Superior temporal gyrus (tissue), 1 donor: ENCODE measurements around the gene DDX23.
A peak's percentile ranks its signal among the peaks of the same experiment; 100 is the strongest.

Experiments used
- DNase-seq: peaks from one replicate; pipeline ENCODE4 v3.0.0-alpha.2; 2016; ENCODE audit errors: extremely low spot score

Gene DDX23

DNA sequence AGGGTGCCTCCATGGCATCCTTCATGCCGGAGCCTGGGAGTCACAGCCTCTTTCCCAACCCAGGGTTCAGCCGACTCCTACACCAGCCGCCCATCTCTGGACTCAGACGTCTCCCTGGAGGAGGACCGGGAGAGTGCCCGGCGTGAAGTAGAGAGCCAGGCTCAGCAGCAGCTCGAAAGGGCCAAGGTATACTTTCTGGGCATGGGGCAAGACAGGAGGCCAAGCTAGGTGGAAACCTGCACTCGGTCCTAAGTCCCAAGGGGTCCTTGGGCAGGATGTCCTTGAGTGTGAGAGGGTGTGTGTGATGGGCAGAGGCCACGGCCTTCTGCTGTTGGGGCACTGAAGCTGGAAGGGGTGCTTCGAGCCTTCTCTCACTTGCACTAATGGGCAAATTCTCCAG lies 28.7 kb downstream of the DDX23 start:
- no peak for DNase-seq

DNA sequence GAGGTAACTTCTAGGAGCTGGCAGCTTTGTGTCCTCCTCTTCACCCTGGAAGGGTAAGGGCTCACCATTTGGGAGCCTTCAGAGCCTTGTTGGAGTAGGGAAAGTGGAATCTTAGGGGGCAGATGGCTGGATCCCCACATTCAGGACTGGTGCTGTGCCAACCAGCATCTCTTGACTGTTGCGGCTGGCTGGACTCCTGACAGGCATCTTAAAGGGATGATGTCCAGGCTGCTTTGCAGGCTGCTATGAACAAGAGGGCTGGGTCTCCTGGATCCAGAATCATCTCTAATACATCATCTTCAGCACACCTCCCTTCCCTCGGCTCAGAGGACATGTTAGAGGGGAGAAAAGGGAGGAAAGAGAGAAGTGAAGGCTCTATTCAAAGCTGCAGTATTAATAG lies 29.3 kb downstream of the DDX23 start:
- DNase-seq: no peak

DNA sequence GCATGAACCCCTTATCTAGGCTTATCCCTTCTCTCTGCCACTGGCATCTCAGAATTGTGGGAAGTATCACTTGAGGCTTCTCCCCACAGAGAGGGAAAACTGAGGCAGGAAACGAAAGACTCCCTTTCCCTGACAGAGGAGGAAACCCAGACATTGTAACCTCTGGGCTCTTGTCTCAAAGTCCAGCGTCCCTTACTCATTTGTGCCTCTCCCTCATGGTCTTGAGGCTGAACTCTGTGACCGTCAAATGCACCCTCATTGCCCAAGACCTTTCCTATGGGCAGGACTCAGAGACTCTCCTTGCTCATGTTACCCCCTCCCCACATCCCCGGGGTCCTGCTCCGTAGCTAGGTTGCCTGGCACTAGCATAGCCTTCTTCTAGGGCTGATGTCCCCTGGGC lies 29.8 kb downstream of the DDX23 start:
- DNase-seq: no peak

DNA sequence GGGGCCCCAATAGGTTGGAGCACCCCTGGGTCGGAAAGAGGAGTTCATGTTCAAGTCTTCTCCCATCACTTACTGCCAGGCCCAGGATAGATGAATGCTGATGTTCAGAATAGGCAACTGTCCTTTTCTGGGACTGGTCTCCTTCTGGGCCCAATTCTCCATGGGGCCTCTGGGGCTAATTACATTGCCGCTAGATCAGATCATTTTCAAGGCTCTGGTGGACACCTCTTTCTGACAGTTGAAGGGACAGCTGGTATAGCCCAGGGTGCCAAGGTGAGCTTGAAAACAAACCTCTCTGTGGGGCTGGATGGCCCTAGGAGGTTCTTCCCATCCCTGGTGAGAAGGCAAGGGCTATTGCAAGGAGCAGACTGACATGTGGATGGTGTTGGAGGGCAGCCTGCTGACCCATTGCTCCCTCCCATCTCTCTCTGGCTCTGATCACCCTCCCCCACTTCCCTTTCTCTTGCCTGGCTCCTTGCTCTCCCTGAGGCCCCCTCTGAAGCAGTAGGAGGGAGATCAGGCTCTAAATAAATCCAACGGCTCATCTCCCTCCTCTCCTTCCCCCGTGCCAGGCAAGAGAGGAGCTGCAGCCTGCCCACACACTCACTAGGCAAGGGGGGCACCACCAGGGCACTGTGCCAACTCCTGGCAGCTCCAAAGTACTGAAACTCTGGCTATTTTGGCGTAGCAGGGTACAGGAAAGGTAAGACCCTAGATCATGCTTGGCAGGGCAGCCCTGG lies 31.8 kb downstream of the DDX23 start:
- DNase-seq: no peak

DNA sequence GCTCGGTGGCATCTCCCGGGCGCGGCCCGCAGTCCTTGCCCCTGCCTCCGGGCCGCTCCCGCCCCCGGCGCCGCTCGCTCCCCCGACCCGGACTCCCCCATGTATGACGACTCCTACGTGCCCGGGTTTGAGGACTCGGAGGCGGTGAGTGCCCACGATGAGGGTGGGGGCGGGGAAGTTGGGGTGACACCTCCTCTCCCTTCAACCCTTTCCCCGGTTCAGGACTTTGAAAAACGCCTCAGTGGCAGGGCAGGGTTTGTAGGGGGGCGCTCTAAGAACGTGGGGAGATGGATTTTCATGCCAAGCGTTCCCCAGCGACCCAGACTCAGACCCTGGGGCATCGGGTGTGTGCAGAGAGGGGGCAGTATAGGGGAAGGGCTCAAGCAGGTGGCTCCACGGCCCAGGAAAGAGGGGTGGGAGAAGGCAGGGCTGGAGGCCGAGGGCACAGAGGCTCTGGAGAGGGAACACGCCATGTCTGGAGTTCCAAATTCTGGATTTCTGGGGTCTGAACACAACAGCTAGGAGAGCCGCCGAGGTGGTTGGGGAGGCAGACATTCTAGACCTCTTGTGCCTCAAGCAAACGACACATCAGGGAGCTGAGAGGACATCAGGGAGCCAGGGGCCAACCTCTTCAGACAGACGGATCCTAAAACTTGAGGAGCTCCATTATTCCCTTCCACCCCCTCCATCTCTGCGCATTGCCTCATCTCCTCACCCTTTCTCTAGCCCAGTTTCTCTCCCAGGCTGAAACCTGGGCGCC lies 33.0 kb downstream of the DDX23 start:
- DNase-seq: no peak

DNA sequence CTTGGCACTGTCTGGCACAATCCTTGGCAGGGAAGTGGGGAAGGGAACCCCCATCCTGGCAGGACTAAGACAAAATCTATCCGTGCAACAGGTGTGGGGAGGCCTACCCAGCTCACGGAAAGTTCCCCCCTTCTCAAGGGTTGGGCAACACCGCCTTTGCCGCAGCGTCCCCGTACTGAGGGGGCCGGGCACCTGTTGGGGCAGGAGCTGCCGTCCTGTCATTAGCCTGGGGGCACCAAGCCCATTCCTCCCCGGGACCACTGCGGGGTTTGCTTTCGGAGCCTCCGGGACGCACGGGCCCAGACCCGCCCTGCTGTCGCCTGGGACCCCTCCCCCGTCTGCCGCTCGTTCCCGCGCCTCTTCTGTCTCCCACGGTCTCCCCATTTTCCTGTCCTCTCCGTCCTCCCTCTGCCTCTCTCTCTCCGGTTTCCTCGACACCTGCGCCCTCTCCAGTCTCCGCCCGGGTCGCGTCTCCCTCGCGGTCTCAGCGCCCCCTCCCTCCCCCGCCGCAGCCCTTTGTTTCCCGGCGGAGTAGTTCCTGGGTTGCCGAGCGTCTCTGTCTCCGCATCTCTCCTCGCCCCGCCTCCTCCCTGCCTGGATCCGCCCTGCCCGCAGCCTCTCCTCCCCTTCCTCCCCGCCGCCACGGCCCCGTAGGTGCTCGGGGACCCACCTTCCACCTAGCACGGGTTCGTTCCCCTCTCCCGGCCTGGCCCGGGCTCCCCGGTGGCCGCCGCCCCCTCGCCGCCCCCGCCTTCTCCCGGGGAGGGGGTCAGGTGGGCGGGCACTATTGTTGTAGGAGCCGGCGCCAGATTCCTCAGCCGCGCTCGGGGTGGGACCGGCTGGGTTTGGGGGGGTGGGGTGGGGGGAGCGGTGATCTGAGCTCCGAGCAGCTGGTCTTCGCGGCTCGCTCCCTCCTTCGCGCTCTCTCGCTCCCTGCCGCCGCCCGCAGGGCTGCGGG lies 33.8 kb downstream of the DDX23 start, which contains the start of gene CACNB3:
Gene CACNB3 (plus strand): TSS at position 624 of the 958 bp plus-strand sequence. CDS start 434 bp downstream, outside the sequence.
- DNase-seq: no peak

DNA sequence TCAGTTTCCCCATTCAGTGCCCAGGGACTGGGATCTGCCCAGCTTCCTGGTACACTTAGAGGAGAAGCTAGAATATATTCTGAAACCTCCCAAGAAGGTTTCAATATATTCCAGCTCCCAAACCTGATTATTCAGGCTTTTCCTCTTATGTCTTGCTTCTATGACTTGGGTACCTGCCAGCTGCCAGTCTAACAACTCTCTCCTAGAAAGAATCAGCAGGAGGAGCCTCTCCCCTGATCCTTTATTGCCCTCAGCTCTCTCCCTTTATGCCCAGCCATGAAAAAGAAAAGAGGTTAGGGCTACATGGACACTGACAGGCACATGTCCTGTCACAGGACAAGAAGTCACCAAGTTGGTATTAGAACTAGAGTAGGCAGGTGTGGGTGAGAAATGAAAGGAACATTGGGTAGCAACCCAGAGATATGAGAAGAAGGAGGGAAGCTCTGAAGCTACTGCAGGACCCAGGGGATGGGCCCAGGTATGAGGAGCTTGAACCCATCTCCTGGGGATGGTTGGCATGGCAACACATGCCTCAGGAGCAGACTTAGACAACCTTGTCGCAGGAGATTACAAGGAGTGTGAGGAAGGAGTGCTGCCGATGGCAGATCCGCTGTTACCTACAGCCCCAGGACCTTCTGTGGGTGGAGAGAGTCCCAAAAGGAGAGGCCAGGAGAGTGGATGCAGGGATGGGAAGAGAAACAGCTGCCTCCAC lies 35.7 kb downstream of the DDX23 start:
- DNase-seq: no peak

DNA sequence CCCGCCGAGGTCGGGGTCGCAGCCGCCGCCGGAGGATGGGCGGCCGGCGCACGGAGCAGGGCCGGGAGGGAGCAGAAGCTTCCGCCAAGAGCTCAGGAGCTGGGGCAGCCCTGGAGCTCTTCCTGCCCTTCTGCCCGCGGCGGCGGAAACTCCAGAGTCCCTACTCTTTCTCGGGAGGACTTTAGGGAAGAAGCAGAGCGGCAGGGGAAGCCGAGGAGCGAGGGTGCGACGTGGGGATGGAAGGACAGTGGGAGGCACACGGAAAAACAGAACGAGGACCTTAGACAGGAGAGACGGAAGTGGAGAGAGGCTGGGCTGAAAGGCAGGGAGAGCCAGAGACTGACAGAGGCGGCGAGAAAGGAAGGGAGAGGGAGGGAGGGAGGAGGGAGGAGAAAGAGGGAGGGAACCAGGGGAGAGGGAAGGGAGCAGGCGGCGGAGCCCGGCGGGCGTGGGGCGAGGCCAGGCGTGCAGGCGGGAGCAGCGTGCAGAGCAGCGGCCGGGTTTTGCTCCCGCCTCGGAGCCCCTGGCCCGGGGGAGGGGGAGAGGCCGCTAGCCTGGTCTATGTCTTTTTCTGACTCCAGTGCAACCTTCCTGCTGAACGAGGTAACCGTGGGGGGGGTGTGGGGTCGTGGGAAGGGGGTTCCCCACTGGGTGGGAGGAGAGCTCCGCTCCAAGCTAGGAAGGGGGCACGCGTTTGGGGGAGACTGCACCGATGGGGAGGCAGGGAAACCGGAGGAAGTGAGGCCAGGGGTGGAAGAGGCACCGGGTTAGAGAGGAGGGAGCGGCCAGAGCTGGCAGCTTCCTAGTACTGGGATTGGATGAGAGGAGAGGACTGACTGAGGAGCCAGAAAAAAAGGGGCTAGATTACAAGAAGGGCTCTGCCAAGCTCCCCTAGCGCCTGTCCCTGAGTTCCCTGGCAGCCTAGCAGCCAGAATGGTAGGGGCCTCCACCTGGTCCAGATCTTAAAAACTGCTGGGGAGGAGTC lies 36.5 kb downstream of the DDX23 start:
- peak; percentile 52 for DNase-seq

DNA sequence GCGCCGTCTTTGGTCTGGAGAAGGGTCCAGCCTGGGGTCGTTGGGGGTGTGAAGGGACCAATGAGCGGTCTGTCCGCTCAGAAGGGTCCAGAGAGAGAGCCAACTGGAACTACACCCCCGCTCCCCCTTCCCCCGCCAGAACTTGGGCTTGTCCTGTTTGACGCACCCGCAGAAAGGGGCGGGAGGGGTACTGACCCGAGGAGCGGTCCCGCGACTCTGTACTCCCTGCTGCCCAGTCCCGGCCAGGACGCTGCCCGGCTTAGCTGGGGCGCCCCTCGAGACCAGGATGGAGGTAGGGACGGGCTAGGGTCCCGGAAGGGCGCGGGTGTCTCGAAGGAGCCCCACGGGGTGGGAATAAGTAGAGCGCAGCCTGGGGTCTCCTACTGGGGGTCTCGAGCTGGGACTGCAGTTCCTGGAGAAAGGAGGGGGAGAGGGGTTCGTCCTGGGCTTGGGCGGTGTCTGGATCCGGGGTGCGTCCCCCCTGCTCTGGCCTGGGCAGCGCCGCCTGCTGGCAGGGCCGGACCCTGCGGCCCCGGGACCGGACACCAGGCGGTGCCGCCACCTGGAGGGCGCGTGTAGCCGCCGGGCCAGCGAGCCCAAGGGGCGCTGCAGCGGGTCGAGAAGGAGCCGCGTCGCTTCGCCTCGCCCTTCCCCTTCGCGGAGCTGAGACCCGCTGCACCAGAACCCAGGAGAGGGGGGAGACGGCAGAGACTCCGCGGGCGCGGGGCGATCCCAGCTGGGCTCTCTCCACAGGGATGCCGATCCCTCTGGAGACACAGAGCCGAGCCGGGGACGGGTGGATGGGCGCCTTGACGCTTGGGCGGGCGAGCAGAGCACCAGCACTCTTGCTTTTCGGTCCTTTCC lies 37.5 kb downstream of the DDX23 start:
- DNase-seq: peak; percentile 50

DNA sequence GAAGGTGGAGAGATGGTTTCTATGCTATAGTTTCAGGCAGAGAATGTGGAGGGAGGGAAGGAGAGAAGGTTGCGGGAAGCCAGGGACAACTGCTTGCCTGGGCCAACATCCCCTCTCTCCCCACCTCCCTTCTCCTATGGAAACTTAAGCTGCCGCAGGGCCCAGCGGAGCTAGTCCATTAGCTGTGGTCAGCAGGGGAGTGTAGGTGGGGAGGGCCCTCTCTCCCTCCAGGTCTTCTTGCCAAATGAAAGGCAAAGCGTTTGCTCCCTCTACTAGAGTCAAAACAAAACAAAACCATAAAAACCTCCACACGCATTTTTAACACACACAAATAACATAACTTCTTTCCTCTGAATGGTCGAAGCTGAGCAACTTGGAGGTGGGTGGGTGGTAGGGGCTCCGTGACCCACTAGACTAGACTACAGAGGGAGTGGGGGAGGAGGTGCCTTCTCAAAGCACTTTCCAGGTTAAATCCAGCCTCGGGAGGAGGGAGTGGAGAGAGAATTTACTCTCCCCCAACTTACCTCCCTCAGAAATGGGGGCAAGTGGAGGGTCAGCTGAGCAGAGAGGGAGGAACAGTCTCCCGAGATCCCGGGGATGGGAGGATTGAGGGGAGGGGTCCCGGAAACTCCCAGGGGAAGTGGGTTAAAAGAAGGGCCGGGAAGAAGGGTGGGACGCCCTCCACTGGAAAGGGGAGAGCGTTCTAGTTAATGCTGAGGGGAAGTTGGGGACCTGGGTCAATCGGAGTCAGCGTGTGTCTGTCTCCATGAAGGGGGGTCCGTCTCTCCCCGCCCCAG lies 38.3 kb downstream of the DDX23 start:
- DNase-seq: no peak

DNA sequence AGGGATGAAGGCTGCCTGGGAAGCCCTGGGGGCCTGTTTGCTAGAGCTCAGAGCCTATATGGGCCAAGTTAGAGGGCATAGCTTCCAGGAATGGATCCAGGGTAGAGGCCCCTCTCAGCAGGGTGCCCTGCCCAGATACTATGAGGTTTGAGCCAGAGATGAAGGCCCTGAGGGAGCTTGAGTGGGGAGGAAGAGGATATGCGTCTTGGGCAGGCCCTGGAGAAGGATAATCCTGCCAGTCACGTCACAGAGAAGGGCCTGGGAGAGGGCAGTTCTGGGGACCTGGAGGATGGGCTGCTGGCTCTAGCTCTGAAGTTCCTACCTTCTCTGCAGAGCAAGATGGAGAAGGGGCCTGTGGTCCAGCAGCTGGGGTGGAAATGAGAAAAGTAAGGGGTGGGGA lies 39.6 kb downstream of the DDX23 start:
- no peak for DNase-seq

DNA sequence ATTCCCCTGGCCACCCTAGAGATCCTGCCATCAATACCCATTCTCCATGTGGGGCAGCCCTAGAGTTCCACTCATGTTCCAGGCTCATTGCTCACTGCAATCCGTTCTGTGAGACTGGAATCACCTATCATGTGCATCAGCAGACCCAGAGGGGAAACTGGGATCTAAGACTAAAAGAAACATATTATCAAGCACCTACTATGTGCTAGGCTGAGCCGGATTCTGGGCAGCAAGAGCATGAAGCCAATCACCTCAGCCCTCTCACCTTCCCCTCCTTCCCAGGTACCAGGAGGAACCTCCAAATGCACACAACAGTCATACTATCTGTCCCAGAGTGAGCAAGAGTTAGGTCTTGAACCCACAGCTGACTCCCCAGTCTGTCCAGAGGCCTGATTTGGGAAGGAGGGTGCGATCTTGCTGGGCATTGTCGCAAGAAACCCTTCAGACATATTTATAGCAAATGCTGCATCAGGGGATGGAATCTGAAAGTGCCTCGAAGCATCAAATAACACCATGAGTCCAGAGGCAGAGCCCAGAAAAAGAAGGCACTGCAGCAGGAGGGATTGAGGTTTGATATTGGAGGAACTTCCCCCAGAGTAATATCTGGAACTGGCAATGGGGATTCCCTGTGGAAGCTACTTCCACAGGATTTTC lies 40.4 kb downstream of the DDX23 start:
- no peak for DNase-seq

DNA sequence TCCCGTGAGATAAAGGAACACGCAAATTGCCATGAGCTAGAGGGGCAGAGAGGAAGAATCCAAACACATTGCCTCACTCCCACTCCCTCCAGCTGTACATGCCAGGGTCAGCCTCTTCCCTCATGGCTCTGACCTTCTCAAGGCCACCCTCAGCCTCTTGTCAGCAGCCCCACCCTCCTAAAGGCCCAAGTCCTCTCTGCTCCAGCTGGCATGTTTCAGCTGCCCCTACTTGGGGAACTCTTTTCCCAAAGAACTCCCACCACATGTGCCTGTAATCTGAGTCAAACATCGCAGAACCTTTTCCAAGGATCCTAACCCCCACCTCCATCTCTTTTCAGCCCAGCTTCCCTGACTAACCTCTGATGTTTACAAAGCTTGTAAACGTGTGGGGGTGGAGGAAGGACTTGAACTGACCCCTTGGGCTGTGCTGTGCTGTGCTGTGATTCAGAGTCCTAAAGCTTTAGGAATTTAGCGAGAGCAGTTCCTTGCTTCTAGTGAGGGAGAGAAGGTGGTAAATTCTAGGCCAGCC lies 41.0 kb downstream of the DDX23 start:
- DNase-seq: no peak

DNA sequence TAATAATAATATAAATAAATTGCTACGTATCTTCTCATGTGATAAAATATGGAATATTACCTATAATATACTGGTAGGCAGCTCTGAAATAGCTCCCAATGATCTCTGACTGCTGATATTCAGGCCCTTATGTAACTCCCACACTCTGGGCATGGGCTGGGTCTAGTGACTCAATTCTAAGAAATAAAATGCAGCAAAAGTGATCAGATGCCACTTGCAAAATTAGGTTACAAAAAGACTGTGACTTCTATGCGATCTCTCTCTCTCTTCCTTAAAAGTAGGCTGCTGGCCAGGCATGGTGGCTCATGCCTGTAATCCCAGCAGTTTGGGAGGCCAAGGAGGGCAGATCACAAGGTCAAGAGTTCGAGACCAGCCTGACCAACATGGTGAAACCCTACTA lies 44.0 kb downstream of the DDX23 start:
- DNase-seq: no peak

DNA sequence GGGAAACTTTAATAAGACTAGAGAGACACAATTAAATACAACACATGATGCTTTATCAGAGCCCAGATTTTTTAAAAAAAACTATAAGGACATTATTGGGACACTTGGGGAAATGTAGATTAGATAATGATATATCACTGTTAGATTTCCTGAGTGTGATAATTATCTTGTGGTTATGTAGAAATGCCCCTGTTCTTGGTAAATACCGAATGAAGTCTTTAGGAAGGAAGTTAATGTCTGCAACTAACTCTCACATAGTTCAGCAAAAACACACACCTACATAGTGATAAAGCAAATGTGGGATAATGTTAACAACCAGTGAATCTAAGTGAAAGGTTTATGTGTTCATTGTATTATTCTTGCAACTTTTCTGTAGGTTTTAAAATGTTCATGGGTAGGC lies 48.3 kb downstream of the DDX23 start:
- DNase-seq: no peak

DNA sequence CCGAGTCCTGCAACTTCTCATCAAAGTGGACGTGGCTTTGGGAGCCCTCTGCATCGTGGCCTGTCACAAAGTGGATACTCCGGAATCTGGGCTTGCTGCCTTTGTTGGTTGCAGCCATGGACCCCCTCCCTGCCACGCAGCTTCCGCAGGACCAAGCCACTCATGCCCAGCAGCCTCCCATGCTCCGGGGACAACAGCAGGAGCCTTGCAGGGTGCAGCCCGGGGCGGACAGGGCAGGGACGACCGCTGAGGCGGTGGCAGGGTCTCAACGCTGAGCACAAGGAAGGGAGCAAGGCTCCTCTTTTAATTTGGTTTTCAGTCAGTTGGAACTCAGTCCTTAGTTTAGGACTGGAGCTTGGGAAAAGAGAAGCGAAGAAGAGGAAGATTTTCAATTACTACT lies 51.0 kb downstream of the DDX23 start:
- DNase-seq: no peak

DNA sequence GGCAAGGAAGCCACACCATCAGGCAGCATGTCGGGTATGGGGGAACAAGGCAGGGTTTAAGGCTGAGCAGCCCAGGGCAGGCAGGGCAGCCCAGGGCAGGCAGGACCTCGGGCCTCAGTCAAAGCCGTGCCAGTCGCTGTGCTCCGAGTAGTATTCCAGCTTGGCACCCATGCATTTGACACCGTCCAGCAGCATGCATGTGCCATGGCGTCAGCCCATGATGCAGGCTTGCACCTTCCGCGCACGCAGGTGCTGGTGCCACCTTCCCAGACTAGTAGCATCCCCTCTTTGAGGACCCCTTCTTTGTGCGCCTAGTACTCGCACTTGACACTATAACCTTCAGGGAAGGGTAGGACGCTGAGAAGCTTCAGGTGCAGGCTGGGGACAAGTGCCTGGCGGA lies 51.5 kb downstream of the DDX23 start:
- DNase-seq: no peak

DNA sequence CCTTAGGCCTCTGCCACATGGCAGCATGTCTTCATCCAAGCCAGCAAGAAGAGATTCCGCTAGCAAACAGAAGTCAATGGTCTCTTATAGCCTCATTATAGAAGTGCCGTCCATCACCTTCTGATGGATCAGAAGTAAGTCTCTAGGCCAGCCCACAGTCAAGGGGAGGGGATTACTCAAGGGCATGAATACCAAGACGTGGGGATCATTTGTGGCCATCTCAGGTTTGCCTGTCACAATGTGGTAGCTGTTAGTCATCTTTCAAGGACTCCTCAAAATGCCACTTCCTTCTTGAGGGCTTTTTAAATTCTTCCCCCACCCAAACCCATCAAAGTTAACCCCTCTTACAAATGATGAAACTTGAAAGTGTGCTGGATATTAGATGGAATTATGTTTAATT lies 55.0 kb downstream of the DDX23 start:
- no peak for DNase-seq
